Activated CD4-positive, alpha-beta T cell treated with anti-CD3 and anti-CD28 coated beads, Interleukin-2, amount 10 ng/mL, durations not matched to agents 24 days and 14 days (primary cell): ENCODE data around the gene SPOCD1. TPM values are rescaled to one million over a fixed set of nuclear protein-coding genes. Genes with fewer than 3 reads are reported as not detected.

Source experiments
- DNase-seq: peaks from one replicate; pipeline ENCODE4 v3.0.0; 2022
- H3K27ac Mint-ChIP-seq: one replicate; pipeline ENCODE4 v1.8.0; 2022; ENCODE audit warnings: mild to moderate bottlenecking, mixed read lengths
- H3K27me3 Mint-ChIP-seq: one replicate; pipeline ENCODE4 v1.8.0; 2022; ENCODE audit warnings: mixed read lengths
- H3K36me3 Mint-ChIP-seq: one replicate; pipeline ENCODE4 v1.8.0; 2022; ENCODE audit warnings: low read depth, mild to moderate bottlenecking, mixed read lengths
- H3K4me1 Mint-ChIP-seq: one replicate; pipeline ENCODE4 v1.8.0; 2021; ENCODE audit warnings: mixed read lengths
- H3K4me3 Mint-ChIP-seq: one replicate; pipeline ENCODE4 v1.8.0; 2022; ENCODE audit warnings: mild to moderate bottlenecking, moderate library complexity, mixed read lengths
- H3K9me3 Mint-ChIP-seq: one replicate; pipeline ENCODE4 v1.8.0; 2021; ENCODE audit warnings: mixed read lengths
- intact Hi-C: fragments of 100-400 bp; cut with micrococcal nuclease; formaldehyde crosslinking; loops from one replicate; pipeline ENCODE4 v1.15.1; 2023
- total RNA-seq: library from RNA; stranded (reverse); gene quantifications from 2 replicates; pipeline ENCODE4 v1.2.3, GENCODE V29; 2022

The SPOCD1 gene
- total RNA-seq, 1 donor from 2014 or later, result not detected

DNA sequence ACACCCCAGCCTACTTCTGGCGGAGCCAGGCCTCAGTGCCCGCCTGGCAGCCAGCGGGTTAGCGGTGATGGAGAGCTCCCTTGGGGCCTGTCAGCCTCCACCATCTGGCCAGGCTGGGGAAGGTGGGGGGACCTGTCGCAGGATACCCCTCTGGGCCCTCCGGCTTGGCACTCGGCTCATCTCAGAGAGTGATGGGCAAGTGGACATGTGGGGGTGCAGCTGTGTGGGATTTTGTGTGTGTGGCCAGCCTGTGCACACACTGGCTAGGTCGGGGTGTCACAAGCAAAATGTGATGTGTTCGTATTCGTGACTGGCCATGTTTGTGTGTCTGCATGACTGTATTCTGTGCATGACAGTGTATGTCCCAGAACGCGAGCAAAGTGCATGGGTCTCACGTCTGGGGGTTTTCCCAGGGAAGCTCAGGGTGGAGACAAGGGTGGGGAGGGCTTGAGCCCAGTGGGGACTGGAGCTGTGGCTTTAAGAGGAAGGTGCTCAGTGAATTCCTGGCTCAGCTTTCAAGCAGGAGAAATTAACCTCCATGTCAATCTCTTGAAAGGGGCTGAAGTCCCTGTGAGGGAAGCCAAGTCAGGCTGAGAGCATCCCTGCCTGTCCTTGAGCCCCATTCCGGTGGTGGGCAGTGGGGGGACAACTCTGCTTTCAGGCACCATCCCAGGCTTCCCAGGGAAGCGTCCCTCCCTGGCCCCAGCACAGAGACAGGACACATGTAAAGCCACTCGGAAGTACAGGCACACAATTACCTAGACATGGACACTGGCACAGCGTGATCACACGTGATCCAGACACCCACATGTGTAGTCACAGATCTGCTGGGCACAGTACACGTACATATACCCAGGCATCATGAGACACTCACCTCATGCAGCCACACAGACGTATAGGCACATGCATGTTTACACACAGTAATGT is 30.5 kb downstream of the SPOCD1 start:
- DNase-seq, result no peak
- H3K4me3 Mint-ChIP-seq, result no peak overlapping the region
- H3K27me3 Mint-ChIP-seq, result peaks cover 1% of the 10 kb centered on the region
- no peak overlapping the region for H3K27ac Mint-ChIP-seq
- no peaks in the 10 kb centered on the region for H3K9me3 Mint-ChIP-seq
- H3K4me1 Mint-ChIP-seq, result peaks cover 13% of the 10 kb centered on the region
- intact Hi-C loops, result no loop called here
- H3K36me3 Mint-ChIP-seq, result no peaks in the 10 kb centered on the region

DNA sequence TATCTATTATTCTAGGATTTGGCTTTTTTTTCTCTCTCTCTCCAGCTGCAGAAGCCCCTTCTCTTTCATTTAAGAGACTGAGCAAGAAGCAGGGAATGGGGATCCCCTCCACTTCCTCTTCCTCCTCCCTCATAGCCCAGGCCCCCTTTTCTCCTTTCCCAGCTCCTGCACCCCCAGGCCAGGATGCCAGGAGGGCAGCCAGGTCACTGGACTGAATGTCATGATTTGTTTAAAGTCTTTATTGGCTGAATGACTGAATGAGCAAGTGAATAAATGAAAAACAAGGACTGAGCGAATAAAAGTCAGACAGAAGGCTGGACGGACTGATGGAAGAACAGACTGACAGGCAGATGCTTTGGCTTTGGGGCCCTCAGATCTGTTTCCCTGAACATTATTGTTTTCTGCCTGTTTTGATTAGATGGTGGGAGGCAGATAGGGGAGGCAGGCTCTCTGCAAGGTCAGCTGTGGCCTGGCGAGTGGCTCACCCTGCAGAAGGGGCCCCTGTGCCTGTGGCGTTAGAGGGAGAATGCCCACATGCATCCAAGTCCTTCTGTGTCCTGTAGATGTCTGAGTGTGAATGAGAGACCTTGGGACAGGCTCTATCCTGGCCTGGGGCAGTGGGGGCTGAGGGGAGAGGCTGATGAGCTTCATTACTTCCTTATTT is 31.3 kb downstream of the SPOCD1 start:
- intact Hi-C loops, result no loop called here
- peaks cover 1% of the 10 kb centered on the region for H3K27me3 Mint-ChIP-seq
- DNase-seq, result no peak
- no peak overlapping the region for H3K4me3 Mint-ChIP-seq
- no peaks in the 10 kb centered on the region for H3K9me3 Mint-ChIP-seq
- no peak overlapping the region for H3K27ac Mint-ChIP-seq
- no peaks in the 10 kb centered on the region for H3K36me3 Mint-ChIP-seq
- H3K4me1 Mint-ChIP-seq, result peaks cover 10% of the 10 kb centered on the region

DNA sequence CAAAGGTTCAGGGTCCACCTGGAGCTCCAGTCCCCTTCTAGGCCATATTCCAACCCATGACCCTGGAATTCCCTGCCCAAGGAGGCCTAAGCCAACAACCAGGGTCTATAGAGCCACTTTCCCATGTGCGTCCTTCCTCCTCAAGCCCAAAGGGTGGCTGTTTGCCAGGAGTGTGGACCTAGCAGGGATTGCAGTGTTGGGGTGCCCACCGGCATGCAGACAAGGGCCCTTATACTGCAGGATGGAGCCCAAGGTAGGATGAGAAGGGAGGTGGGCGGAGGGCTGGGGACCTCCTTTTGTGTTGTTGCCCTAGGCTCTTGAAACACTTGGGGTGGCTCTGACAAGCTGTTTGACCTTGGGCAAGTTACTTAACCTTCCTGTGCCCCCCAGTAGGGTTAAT is 32.0 kb downstream of the SPOCD1 start:
- Mint-ChIP-seq H3K27ac (no peak overlapping the region), H3K4me3 (no peak overlapping the region), H3K9me3 (no peaks in the 10 kb centered on the region), H3K4me1 (peaks cover 7% of the 10 kb centered on the region), H3K36me3 (no peaks in the 10 kb centered on the region), H3K27me3 (peaks cover 1% of the 10 kb centered on the region)
- DNase-seq, result no peak
- intact Hi-C loops, result no loop called here

DNA sequence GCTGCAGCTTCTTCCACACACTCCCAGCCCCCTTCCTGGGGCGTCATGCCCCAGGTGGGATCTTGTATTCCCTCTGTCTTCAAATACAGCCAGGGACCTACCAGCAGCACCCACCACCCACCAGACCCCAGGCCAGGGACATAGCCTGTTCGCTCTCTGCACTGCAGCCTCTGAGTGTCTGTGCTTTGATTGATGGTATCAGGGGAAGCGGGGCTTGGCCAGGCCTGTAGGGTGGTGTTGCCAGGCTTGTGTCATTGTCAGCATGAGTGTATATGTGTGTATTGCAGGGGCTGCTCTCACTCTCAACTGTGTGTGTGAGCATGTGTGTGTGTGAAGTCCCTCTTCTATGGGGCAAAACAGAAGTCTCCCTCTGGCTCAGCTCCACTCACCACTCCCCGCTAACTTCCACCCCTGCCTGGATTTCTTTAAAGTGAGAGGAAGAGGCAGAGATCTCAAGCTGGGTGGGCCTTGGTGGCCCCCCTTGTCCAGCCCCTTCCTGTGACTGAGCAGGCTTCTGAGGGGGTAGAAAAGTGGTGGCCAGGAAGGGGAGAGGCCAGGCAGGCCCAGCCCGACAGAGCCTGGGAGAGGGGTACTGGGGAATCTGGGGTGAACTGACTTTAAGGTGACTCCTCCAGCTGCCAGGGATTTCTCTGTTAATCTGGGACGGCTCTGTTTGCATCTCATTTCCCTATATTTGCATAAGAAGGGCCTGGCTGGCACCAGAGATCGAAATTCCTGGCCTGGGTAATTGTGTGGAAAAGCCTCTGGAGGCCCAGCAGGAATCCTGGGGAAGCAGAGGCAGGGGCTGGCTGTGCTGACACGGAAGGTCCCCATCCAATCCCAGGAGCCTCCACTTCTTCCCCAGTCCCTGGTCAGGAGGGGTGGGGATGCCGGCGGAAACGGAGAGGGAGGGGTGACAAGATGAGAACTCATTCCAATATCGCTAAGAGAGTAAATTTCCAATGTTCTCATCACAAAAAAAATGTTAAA is 33.1 kb downstream of the SPOCD1 start:
- DNase-seq, result no peak
- no peaks in the 10 kb centered on the region for H3K9me3 Mint-ChIP-seq
- peaks cover 1% of the 10 kb centered on the region for H3K27me3 Mint-ChIP-seq
- H3K27ac Mint-ChIP-seq, result no peak overlapping the region
- intact Hi-C loops, result no loop called here
- no peaks in the 10 kb centered on the region for H3K36me3 Mint-ChIP-seq
- H3K4me1 Mint-ChIP-seq, result peaks cover 2% of the 10 kb centered on the region
- no peak overlapping the region for H3K4me3 Mint-ChIP-seq

DNA sequence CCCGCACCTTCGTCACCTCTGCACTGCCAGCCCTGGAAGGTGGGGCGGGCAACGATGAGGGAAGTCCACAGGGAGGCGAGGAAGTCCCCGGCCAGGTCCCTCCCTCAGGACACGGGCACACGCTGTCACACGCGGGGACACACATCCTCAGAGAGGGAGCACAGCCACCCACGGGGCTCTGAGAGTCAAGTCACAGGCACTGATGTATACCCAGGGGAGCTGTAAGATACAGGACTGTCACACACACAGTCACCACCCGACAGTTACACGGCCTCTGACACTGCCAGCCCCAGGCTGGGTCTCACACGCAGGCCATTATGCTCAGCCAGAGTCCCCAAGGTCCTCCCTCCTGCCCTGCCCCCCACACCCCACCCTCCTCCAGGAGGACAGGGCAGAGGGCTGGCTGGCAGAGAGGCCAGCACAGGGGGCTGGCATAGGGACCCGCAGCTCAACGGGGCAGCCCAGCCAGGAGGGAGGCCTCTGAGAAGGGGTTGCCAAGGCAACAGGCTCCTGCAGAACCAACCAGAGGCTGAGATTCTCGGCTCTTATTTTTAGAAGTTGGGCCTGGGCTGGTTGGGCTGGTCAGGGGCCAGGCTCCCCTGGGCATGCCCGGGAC is 34.0 kb downstream of the SPOCD1 start:
- H3K4me3 Mint-ChIP-seq, result no peak overlapping the region
- H3K27ac Mint-ChIP-seq, result no peak overlapping the region
- no peaks in the 10 kb centered on the region for H3K9me3 Mint-ChIP-seq
- no peaks in the 10 kb centered on the region for H3K4me1 Mint-ChIP-seq
- H3K27me3 Mint-ChIP-seq, result peaks cover 8% of the 10 kb centered on the region
- intact Hi-C loops, result no loop called here
- H3K36me3 Mint-ChIP-seq, result no peaks in the 10 kb centered on the region
- no peak for DNase-seq

DNA sequence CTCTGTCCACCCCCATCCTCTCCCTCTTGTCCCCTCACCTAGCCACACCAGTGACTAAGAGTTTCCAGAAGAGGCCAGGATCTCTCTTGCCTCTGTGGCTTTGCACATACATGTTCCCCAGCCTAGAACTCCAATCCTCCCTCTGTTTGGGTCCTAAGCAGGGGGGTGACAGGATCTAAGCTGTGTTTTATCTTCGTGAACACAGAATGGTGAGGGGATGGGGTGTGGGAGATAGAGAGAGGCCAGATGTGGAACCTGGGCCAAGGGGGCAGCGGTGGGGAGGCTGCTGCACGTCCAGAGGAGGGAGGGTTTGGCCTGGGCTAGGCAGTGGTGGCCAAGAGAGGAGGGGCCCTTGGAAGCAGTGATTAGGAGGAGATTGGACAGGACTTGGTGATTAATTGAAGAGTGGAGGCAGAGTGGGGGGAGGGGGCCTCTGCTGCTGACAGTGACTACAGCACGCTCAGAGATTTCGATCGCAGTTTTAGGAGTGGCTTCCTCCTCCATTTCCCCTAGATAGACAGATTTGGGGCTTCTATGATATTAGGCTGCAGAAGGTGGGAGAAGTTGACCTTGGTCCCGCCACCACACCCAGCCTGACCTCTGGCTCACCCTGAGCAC is 34.6 kb downstream of the SPOCD1 start:
- no peaks in the 10 kb centered on the region for H3K9me3 Mint-ChIP-seq
- intact Hi-C loops, result no loop called here
- no peaks in the 10 kb centered on the region for H3K4me1 Mint-ChIP-seq
- no peak overlapping the region for H3K27ac Mint-ChIP-seq
- no peak overlapping the region for H3K4me3 Mint-ChIP-seq
- no peak for DNase-seq
- H3K36me3 Mint-ChIP-seq, result no peaks in the 10 kb centered on the region
- peaks cover 14% of the 10 kb centered on the region for H3K27me3 Mint-ChIP-seq

DNA sequence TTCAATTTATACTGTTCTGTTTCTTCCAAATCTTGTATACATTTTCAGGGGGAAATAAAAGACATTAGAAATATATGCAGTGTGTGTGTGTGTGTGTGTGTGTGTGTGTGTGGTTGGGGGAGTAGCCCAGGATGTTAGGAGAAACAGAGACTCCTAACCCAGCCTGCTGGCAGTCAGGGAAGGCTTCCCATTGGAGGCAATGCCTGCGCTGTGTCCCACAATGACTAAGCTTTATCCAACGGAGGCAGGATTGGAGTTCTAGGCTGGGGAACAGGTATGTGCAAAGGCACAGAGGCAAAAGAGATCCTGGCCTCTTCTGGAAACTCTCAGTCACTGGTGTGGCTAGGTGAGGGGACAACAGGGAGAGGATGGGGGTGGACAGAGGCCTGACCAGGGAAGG is 35.2 kb downstream of the SPOCD1 start:
- H3K27ac Mint-ChIP-seq, result no peak overlapping the region
- peaks cover 16% of the 10 kb centered on the region for H3K27me3 Mint-ChIP-seq
- intact Hi-C loops, result no loop called here
- no peak overlapping the region for H3K4me3 Mint-ChIP-seq
- DNase-seq, result no peak
- H3K9me3 Mint-ChIP-seq, result no peaks in the 10 kb centered on the region
- H3K4me1 Mint-ChIP-seq, result no peaks in the 10 kb centered on the region
- H3K36me3 Mint-ChIP-seq, result no peaks in the 10 kb centered on the region

DNA sequence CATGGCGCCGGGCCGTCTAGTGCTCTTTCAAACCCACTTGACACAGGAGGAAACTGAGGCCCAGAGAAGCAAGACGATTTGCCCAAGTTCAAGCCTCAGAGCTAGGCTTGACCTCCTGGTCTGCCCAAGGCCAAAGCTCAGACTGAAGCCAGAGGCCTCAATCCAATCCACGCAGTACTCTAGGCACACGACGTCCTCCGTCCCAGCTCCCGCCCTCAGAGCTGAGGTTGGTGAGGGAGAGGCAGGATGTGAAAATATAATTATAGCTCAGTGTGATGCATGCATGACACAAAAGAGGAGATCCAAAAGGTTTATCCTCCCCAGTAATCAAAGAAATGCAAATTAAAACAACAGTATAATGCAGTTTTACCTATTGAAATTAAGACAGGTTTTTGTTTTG is 36.1 kb downstream of the SPOCD1 start:
- H3K4me3 Mint-ChIP-seq, result no peak overlapping the region

DNA sequence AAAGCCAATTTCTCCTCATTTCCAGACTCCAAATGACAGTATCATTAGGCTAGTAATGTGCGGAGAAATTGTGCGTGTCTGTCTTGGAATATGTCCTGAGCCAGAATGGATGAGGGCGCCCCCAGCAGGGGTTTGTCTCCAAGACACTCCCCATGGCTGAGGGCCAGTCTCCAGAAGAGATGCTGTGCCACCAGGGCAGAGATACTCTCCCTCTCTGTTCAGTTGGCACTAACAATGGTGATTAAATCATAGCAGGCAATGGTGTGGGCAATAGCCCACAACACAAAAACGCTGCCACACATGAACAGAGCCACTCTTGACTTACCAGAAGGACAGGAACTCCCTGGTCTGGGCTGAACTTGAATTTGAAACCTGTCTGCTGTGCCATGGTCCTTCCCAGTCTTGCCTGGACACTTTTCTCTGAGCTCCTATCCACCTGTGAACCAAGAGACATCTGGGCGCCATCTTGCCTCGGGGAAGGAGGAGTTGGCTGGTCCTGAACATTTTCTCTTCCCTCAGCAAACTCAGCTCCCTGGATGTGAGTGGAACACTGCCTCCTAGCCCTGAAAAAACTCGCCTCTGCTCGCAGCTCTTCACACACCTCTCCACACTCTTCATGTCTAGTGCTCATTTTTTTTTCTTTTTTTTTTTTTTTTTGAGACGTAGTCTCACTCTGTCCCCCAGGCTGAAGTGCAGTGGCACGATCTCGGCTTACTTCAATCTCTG is 36.9 kb downstream of the SPOCD1 start:
- Mint-ChIP-seq H3K27me3 (peaks cover 26% of the 10 kb centered on the region), H3K4me3 (no peak overlapping the region), H3K9me3 (no peaks in the 10 kb centered on the region), H3K4me1 (peaks cover 7% of the 10 kb centered on the region), H3K36me3 (no peaks in the 10 kb centered on the region), H3K27ac (peak overlapping the region; percentile 20)
- DNase-seq, result no peak
- intact Hi-C loops, result no loop called here

More for the DNA sequence above, 36.1 kb downstream of the SPOCD1 start:
- H3K27me3 Mint-ChIP-seq, result peaks cover 20% of the 10 kb centered on the region
- H3K4me1 Mint-ChIP-seq, result no peaks in the 10 kb centered on the region
- H3K36me3 Mint-ChIP-seq, result no peaks in the 10 kb centered on the region
- intact Hi-C loops, result no loop called here
- H3K27ac Mint-ChIP-seq, result no peak overlapping the region
- H3K9me3 Mint-ChIP-seq, result no peaks in the 10 kb centered on the region
- DNase-seq, result no peak

DNA sequence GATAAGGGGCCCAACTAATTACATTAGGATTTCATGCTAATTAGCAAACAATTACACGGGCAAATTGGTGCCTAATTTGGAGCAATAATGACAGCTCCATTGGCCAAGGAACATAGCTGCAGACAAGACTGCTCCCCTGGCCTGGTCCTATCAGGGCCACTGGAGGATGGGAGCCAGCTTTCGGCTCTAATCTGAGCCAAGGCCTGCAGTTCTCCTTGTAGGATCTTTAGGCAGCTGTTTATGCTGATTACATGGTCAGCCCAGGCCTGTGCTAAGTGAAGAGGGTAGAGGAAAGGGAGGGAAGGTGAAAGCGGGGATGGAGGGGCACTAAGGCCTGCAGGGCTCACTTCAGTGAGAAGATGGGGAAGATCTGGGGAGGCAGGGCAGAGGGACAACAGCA is 39.3 kb downstream of the SPOCD1 start:
- Mint-ChIP-seq H3K9me3 (no peaks in the 10 kb centered on the region), H3K27me3 (peaks cover 47% of the 10 kb centered on the region), H3K27ac (no peak overlapping the region), H3K36me3 (no peaks in the 10 kb centered on the region), H3K4me1 (peaks cover 18% of the 10 kb centered on the region), H3K4me3 (no peak overlapping the region)
- DNase-seq, result no peak
- intact Hi-C loops, result no loop called here

DNA sequence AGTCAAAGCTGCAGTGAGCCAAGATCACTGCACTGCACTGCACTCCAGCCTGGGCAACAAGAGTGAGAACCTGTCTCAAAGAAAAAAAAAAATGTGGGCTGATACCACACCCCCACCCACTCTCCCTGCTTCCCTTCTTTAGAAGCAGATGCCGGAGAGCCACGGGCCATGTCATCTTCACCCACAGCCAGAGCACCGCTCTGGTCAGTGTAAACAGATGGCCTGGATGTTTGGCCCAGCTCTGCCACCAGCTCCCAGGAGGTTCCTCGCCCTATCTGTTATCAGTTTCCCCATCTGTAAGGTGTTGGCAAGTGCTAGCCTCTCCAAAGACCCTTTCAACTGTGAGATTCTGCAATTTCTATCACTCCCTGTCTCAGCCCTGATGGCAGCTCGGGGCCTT is 39.8 kb downstream of the SPOCD1 start:
- Mint-ChIP-seq H3K36me3 (no peaks in the 10 kb centered on the region), H3K27ac (no peak overlapping the region), H3K4me1 (peaks cover 19% of the 10 kb centered on the region), H3K9me3 (no peaks in the 10 kb centered on the region), H3K4me3 (no peak overlapping the region), H3K27me3 (peaks cover 52% of the 10 kb centered on the region)
- intact Hi-C loops, result no loop called here
- no peak for DNase-seq

DNA sequence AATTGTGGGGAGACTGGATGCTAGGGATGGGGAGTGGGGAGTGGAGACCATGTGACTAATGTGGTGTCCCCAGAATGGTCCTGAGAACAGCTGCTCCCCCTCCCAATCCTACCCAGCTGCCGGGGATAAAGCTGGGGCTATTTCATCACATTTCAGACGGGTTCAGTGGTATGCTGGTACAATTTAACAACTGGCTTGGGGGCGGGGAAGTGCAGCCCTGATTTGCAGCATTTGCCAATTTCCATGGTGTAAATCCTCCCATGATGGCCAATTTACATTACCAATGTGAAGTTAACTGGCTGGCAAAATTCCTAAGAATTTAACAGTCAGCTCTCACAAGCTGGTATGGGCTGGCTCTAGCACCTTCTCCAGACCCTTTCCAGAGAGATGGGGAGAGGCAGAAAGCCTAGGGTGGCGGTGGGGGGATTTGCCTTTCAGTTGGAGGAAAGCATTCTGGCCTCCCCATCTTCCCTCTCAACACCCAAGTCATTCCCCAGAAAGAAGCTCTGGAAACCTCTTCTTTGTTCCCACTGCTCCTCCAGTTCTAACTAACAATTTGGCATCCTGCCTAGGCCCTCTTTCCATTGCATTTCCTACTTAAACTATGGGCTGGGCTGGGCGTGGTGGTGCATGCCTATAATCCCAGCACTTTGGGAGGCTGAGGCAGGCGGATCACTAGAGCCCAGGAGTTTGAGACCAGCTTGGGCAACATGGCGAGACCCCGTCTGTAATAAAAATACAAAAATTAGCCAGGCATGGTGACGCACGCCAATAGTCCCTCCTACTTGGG is 40.4 kb downstream of the SPOCD1 start:
- Mint-ChIP-seq H3K9me3 (no peaks in the 10 kb centered on the region), H3K27ac (no peak overlapping the region), H3K36me3 (no peaks in the 10 kb centered on the region), H3K4me3 (no peak overlapping the region), H3K4me1 (peaks cover 23% of the 10 kb centered on the region), H3K27me3 (peaks cover 55% of the 10 kb centered on the region)
- no peak for DNase-seq
- intact Hi-C loops, result no loop called here
